Epidermal melanocyte (primary cell): ENCODE measurements around the gene PDCD1.

Experiments
- DNase-seq: peaks from one replicate; pipeline ENCODE4 v3.0.0; 2011; ENCODE audit warnings: low spot score; ENCODE audit not compliant: insufficient read length

Gene PDCD1

DNA sequence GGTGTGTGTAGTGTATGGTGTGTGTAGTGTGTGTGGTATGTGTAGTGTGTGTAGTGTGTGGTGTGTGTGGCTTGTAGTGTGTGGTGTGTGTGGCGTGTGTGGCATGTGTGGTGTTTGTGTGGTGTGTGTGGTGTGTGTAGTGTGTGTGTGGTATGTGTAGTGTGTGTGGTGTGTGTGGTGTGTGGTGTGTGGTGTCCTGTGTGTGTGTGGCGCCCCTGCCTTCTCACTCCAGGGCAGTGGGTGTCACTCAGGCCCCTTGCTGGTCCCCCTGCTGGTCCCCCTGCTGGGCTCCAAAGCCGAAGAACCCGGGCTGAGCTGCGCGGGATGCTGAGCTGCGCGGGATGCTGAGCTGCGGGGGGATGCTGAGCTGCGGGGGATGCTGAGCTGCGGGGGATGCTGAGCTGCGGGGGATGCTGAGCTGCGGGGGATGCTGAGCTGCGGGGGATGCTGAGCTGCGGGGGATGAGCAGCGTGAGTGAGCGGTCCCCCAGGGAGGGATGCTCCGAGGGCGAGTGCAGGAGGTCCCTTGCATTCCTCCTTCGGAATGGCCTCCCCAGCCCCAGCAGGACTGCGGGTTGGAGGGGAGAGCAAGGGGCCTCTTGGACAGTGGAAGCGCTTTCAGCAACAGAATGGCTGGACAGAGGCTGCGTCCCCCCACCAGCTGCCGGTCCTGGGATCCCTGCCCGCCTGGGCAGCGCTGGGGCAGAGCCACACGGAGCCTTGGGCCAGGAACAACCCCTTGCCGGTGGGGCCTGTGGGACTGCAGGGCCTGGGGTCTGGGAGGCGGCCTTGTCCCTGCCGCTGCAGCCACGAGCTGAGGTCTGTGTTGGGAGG is 7.5 kb upstream of the PDCD1 start:
- no peak for DNase-seq

GRCh38 chr2:241865416-241865956 is 6.8 kb upstream of the PDCD1 start:
- no peak for DNase-seq

- no peak for DNase-seq
Measured at GRCh38 chr2:241864850-241865213, 6.1 kb upstream of the PDCD1 start.

- no peak for DNase-seq
Measured at GRCh38 chr2:241864168-241864849, 5.6 kb upstream of the PDCD1 start.

DNA sequence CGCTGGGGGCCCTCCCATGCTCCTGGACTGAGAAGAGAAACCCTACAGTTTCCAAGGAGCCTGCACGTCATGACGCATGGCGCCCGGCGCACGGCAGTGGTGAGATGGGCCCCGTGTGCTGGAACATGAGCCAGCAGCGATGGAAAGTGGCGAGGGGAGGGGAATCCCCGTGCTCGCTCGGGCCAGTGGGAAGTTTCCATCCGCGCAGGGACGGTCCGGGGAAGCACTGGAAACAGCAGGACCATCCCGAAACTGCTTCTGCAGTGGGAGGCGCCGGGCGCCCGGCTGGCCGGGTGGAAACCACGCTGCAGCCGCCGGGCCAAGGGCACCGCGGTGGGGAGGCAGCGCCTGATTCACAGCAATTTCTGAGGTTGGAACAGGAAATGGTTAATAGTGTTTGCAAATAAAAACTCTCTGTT is 4.9 kb upstream of the PDCD1 start:
- no peak for DNase-seq

- no peak for DNase-seq
Measured at GRCh38 chr2:241862775-241863535, 4.3 kb upstream of the PDCD1 start.

DNA sequence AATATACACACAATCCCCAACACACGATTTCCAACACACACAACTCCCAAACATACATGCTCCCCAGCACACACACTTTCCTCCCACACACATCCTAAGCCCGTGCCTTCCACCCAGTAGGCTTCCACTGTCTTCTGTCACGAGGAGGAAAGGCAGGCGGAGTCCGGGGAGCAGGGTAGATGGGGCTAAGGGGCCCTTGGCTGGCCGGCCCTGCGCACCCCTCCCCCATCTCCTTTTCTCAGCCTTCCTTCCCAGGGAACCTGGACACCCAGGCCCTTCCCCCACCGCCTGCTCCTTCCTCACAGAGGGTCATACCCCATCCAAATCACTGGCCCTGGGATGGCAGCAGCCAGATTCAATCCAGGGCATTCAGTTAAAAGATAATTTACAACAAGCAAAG is 3.4 kb upstream of the PDCD1 start:
- no peak for DNase-seq

DNA sequence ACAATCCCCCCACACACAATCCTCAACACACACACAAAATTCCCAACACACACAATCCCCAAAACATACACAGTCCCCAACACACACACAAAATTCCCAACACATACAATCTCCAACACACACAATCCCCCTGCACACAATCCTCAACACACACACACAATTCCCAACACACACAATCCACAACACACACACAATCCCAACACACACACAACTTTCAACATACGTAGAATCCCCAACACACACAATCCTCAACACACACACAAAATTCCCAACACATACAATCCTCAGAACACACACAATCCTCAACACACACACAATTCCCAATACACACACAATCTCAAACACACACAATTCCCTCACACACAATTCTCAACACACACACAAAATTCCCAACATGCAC is 2.6 kb upstream of the PDCD1 start:
- DNase-seq, result no peak

GRCh38 chr2:241860184-241861078 is 1.7 kb upstream of the PDCD1 start:
- DNase-seq, result no peak

DNA sequence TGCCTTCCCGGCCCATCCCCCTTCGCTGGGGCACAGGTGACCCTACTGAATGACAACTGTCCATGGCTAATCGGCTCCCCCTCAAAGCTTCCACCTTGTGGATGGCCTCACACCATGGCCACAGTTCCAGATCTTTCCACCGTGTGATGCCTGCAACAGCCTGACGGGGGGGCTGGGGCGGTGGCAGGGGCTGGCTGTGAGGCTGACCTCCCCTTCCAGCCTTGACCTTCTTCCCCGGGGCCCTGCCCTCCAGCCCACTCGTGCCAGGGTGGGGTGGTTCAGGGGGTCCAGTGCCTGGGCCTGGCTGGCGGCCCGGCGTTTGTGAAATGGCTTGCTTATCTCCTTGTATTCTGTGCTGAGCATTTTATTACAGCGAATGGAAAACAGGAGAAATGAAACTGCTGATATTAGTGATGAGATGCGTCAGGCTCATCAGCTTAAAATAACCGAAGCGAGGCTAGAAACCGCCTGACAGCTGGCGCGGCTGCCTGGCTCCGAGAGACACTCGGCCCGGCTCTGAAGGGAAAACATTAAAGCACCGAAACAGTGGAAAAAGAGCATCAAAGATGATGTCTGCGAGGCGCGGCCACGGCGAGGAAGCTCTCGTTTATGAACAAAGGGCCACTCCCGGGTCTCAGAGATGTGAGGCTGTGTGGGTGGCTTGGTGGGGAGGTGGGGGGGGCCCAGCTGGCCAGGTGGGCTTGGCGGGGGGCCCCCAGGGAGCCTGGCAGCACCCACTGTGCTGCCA is 916 bp upstream of the PDCD1 start:
- peak; percentile 64 for DNase-seq

- DNase-seq, result no peak
Measured at GRCh38 chr2:241859017-241859435, 332 bp upstream of the PDCD1 start.

DNA sequence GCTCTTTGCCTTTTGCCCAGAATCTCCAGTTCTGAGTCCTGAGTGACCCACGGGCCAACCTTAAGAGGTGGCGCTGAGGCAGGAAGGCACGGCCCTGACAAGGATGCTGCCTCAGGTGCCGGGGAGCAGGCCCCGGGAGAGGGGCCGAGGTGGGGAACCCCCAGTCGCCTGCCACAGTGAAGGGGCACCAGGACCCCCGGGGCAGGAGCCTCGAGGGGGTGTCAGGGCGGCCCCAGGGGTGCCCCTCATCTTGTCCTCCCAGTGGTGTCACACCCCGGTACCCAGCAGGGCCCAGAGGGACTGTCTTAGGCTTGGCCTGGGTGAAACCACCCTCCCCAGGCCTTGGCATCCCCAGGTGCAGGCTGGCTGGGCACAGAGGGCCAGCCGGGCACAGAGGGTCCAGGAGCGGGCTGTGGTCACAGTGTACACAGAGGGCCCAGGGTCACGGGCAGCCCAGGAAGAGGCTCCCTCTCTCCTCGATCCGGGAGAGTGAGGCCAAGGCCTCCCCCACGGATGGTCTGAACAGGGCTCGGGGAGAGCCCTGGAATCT is 1.0 kb downstream of the PDCD1 start:
- no peak for DNase-seq

DNA sequence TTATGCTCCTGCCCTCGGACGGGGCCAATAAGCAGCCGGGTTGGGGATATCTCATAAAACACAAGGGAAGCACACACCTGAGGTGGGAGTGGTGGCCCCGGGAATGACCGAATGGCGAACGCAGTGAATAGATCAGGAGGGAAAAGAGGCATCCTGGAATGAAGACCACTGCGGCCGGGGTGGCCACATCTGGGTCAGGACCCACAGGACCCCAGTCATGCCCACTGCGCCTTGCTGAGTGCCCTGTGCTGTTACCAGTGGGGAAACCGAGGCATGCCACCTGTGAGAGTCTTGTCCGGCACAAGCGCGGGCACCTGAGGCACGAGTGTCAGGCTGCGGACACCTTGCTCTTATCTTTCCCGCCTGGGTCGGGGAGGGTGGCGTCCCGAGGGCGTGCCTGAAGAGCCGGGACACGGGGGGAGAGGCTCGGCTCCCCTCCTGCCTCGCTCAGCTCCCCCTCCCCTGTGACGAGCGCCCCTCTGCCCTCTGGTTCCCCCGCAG is 1.6 kb downstream of the PDCD1 start:
- no peak for DNase-seq

GRCh38 chr2:241855888-241856422 is 2.7 kb downstream of the PDCD1 start:
- no peak for DNase-seq

- DNase-seq, result no peak
Measured at GRCh38 chr2:241855245-241855887, 3.3 kb downstream of the PDCD1 start.

- no peak for DNase-seq
Measured at GRCh38 chr2:241854342-241855244, 4.1 kb downstream of the PDCD1 start.

DNA sequence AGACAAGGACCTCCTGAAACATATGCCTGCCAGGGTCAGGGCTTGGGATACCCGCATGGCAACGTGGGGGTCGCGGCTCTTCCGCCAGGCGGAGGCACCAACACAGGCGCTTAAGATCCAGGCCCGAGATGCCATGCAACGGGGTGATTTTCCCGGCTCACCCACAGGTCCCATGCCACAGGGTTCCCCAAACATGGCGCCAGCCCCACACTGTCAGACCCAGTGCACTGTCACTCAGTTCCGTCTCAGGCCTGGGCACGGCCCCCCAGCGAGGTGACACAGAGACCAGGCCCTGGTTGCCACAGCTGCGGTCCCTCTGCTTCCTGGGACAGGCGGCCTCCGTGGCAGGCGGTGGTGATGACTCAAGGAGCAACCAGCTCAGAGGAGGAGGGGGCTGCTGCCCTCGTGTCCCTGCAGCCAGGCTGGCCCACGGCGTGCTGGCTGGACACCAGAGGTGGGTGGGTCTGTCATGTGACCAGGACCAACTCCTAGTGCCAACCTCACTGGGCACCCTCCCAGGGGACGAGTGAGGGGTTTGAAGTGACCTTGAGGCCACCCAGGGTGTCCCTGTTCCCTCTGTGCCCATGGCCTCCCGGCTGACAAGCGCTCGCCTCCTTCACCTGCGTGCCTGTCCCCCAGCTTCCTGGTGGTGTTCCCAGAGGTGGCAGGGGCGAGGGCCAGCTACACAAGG is 4.9 kb downstream of the PDCD1 start:
- DNase-seq, result no peak
